ENCODE results near the gene C3orf18.

DNA sequence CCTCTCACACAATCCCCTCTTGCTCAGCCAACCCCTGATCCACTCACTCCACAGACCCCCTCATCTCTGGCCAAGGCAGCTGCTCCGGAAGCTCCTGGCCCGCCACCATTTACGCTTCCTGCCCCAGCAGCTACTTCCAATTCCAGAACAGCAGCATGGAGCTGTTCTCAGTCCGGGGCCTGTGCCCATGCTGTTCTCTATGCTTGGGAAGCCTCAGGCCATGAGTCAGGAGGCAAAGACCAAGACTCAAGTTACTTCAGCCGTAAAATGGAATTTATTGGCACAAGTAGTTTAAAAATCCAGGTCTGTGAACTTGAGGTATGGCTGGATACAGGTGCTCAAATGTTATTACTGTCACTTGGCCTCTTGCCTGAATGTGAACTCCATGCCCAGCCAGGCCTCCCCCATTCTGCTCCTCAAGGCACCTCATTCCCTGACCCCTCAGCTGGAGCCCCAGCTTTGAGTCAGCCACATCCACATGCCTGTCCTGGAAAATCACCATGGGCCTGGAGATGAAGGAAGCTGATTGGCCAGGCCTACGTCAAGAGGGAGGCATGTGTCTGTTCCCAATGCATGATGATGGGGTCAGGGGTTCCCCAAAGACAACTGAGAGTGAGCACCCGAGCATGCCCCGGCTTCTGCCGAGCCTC is 32.7 kb downstream of the C3orf18 start:
- TF ChIP-seq, protein P1, sequence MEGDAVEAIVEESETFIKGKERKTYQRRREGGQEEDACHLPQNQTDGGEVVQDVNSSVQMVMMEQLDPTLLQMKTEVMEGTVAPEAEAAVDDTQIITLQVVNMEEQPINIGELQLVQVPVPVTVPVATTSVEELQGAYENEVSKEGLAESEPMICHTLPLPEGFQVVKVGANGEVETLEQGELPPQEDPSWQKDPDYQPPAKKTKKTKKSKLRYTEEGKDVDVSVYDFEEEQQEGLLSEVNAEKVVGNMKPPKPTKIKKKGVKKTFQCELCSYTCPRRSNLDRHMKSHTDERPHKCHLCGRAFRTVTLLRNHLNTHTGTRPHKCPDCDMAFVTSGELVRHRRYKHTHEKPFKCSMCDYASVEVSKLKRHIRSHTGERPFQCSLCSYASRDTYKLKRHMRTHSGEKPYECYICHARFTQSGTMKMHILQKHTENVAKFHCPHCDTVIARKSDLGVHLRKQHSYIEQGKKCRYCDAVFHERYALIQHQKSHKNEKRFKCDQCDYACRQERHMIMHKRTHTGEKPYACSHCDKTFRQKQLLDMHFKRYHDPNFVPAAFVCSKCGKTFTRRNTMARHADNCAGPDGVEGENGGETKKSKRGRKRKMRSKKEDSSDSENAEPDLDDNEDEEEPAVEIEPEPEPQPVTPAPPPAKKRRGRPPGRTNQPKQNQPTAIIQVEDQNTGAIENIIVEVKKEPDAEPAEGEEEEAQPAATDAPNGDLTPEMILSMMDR (IDR thresholded peaks at IDR 0.05; ENCODE audit: poor library complexity, severe bottlenecking), result no peak
- no peak for TF ChIP-seq EZH2 (IDR thresholded peaks at IDR 0.05; ENCODE audit: borderline replicate concordance, insufficient read depth, low read length, poor library complexity, severe bottlenecking)
- TF ChIP-seq EP300 (conservative IDR thresholded peaks at IDR 0.05; ENCODE audit: poor library complexity, severe bottlenecking), result no peak
- TF ChIP-seq RAD21 (conservative IDR thresholded peaks at IDR 0.05), result no peak

All from neural cell (in vitro differentiated cells).